ENCODE data around the gene RARRES2.

GRCh38 chr7:150326657-150327268 is 14.7 kb downstream of the RARRES2 start:
- TF ChIP-seq CTCF (conservative IDR thresholded peaks at IDR 0.05): no peak
- TF ChIP-seq EZH2 (IDR thresholded peaks at IDR 0.05; ENCODE audit: low read depth): no peak

Data from PC-9 (cell line).